Progenitor cell of endocrine pancreas (in vitro differentiated cells): Measurements from ENCODE around the gene CAMKK1. TPM values are rescaled to one million over a fixed set of nuclear protein-coding genes. Genes with fewer than 3 reads are reported as not detected.

Experiments used
- DNase-seq: peaks from one replicate; pipeline ENCODE4 v3.0.0; 2021; ENCODE audit warnings: low spot score; ENCODE audit not compliant: unreplicated experiment
- H3K27ac Mint-ChIP-seq: 2 replicates; pipeline ENCODE4 v1.8.0; 2021; ENCODE audit warnings: mild to moderate bottlenecking, moderate library complexity, mixed read lengths
- H3K27me3 Mint-ChIP-seq: 2 replicates; pipeline ENCODE4 v1.8.0; 2021; ENCODE audit warnings: mixed read lengths
- H3K36me3 Mint-ChIP-seq: 2 replicates; pipeline ENCODE4 v1.8.0; 2022; ENCODE audit warnings: mixed read lengths; ENCODE audit not compliant: insufficient read depth
- H3K4me1 Mint-ChIP-seq: 2 replicates; pipeline ENCODE4 v1.8.0; 2021; ENCODE audit warnings: low read depth, mixed read lengths
- H3K4me3 Mint-ChIP-seq: 2 replicates; pipeline ENCODE4 v1.8.0; 2021; ENCODE audit warnings: low read depth, mild to moderate bottlenecking, moderate library complexity, mixed read lengths
- H3K9me3 Mint-ChIP-seq: 2 replicates; pipeline ENCODE4 v1.8.0; 2021; ENCODE audit warnings: low read depth, mixed read lengths
- CTCF ChIP-seq: fragments of 200-600 bp; sonication (generic); IDR thresholded peaks from one replicate; pipeline ENCODE4 v1.5.0; 2021; ENCODE audit warnings: antibody characterized with exemption, mild to moderate bottlenecking; ENCODE audit not compliant: unreplicated experiment
- total RNA-seq: library from RNA; stranded (reverse); gene quantifications from 2 replicates; pipeline ENCODE4 v1.2.1, GENCODE V29; 2021

CAMKK1 gene
- total RNA-seq, 1 donor from 2014 or later = 3.6 TPM

GRCh38 chr17:3827124-3827773, 65.6 kb downstream of the CAMKK1 start:
- peaks cover 12% of the 10 kb centered on the region for H3K36me3 Mint-ChIP-seq
- peak; percentile 32 for DNase-seq
- H3K4me1 Mint-ChIP-seq = no peaks in the 10 kb centered on the region
- H3K9me3 Mint-ChIP-seq = no peaks in the 10 kb centered on the region
- no peak overlapping the region for H3K27ac Mint-ChIP-seq
- no peaks in the 10 kb centered on the region for H3K27me3 Mint-ChIP-seq
- H3K4me3 Mint-ChIP-seq = no peak overlapping the region
- peak; percentile 68 for TF ChIP-seq CTCF

GRCh38 chr17:3826191-3826590, 66.7 kb downstream of the CAMKK1 start:
- H3K4me1 Mint-ChIP-seq = no peaks in the 10 kb centered on the region
- TF ChIP-seq CTCF = no peak
- H3K9me3 Mint-ChIP-seq = no peaks in the 10 kb centered on the region
- peaks cover 17% of the 10 kb centered on the region for H3K36me3 Mint-ChIP-seq
- H3K27me3 Mint-ChIP-seq = no peaks in the 10 kb centered on the region
- DNase-seq = no peak
- no peak overlapping the region for H3K4me3 Mint-ChIP-seq
- H3K27ac Mint-ChIP-seq = no peak overlapping the region

GRCh38 chr17:3821101-3821500, 71.8 kb downstream of the CAMKK1 start:
- no peaks in the 10 kb centered on the region for H3K4me1 Mint-ChIP-seq

DNA sequence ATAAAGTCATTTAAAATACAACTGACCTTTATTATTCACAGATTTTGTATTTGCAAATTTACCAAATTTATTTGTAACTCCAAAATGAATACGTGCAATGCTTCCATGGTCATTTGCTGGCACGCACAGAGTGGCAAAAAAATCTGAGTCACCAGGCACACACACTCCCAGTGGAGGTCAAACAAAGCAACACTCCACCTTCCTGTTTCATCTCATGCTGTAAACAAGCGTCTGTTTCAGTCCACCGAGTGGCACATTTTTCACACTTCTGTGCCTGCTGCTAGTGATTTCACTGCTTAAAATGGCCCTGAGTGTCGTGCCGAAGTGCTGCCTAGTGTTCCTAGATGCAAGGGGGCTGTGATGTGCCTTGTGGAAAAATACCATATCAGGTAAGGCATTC, 74.1 kb downstream of the CAMKK1 start:
- H3K27ac Mint-ChIP-seq = no peak overlapping the region
- H3K9me3 Mint-ChIP-seq = no peaks in the 10 kb centered on the region
- H3K4me3 Mint-ChIP-seq = no peak overlapping the region
- TF ChIP-seq CTCF = no peak
- no peak for DNase-seq
- peaks cover 31% of the 10 kb centered on the region for H3K36me3 Mint-ChIP-seq
- H3K4me1 Mint-ChIP-seq = no peaks in the 10 kb centered on the region
- no peaks in the 10 kb centered on the region for H3K27me3 Mint-ChIP-seq

More at GRCh38 chr17:3821101-3821500, 71.8 kb downstream of the CAMKK1 start:
- H3K4me3 Mint-ChIP-seq = no peak overlapping the region
- no peaks in the 10 kb centered on the region for H3K9me3 Mint-ChIP-seq
- no peak for TF ChIP-seq CTCF
- no peak overlapping the region for H3K27ac Mint-ChIP-seq
- peaks cover 23% of the 10 kb centered on the region for H3K36me3 Mint-ChIP-seq
- DNase-seq = no peak
- no peaks in the 10 kb centered on the region for H3K27me3 Mint-ChIP-seq

DNA sequence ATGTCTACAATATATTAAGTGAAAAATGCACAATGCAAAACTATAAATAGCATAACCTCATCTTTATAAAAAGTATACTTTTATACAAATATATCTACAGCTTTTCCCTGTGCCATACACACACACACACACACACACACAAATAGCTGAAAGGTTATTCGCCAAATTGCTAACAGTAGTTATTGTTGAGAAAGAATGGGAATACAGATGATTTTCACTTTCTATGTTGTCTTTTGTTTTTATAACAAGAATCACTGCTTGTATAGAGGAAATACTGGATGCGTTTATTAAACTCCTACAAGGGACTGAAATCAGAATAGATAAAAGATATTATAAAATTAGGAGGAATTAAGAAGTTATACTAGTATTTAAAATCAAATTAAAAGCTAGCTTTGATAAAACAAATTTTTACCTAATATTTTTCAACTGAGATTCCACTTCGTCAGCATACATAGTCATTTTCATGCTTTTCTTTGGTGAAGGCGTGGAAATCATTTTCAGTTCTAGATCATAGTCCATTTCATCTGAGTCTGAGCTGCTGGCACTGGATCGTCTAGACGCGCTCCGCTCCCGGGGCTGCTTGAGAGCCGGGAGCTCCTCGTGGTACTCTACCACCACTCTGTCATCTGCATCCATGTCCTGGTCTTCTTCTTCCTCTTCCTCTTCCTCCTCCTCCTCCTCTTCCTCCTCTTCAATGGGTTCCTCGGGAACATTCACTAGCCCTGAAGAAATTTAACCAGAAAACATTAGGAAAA, 74.8 kb downstream of the CAMKK1 start:
- no peak overlapping the region for H3K27ac Mint-ChIP-seq
- no peaks in the 10 kb centered on the region for H3K4me1 Mint-ChIP-seq
- no peaks in the 10 kb centered on the region for H3K9me3 Mint-ChIP-seq
- TF ChIP-seq CTCF = no peak
- DNase-seq = no peak
- H3K4me3 Mint-ChIP-seq = no peak overlapping the region
- H3K27me3 Mint-ChIP-seq = no peaks in the 10 kb centered on the region
- H3K36me3 Mint-ChIP-seq = peaks cover 30% of the 10 kb centered on the region
